ENCODE results near the gene MAGED1. TPM values are rescaled to one million over a fixed set of nuclear protein-coding genes. Genes with fewer than 3 reads are reported as not detected.
A peak's percentile ranks its signal among the peaks of the same experiment; 100 is the strongest.
"Not testable (repeated sequence)": the region's sequence is repeated elsewhere in the genome, so short reads cannot be mapped to it uniquely, and the experiment has no call there.

MAGED1 gene
- total and polyA plus RNA-seq, 2 donors (not counting 1 experiment from before 2014, with no cell fraction given): 72.0 to 390 TPM

DNA sequence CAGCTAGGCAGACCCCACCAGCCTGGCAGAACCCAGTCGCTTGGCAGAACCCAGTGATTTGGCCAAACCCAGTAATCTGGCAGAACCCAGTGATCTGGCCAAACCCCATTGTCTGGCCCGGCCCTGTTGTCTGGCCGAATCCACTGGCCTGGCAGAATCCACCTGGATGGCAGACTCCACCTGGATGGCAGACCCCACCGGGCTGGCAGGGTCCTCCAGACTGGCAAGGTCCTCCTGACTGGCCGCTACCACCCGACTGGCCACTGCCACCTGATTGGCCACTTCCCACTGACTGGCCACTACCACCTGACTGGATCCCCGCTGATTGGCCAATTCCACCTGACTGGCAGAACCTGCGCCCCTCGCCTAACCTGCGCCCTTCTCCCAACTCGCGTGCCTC lies 3.2 kb downstream of the MAGED1 start:
- no peak for TF ChIP-seq EZH2 (IDR thresholded peaks at IDR 0.05; ENCODE audit: low read length, missing control alignments)
- TF ChIP-seq, protein P1, sequence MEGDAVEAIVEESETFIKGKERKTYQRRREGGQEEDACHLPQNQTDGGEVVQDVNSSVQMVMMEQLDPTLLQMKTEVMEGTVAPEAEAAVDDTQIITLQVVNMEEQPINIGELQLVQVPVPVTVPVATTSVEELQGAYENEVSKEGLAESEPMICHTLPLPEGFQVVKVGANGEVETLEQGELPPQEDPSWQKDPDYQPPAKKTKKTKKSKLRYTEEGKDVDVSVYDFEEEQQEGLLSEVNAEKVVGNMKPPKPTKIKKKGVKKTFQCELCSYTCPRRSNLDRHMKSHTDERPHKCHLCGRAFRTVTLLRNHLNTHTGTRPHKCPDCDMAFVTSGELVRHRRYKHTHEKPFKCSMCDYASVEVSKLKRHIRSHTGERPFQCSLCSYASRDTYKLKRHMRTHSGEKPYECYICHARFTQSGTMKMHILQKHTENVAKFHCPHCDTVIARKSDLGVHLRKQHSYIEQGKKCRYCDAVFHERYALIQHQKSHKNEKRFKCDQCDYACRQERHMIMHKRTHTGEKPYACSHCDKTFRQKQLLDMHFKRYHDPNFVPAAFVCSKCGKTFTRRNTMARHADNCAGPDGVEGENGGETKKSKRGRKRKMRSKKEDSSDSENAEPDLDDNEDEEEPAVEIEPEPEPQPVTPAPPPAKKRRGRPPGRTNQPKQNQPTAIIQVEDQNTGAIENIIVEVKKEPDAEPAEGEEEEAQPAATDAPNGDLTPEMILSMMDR (conservative IDR thresholded peaks at IDR 0.05 in 1 of 2, IDR thresholded peaks at IDR 0.05 in 1 of 2; ENCODE audit: low read depth in 1 of 2, low read length in 2 of 2): no peak
- H3K27me3 ChIP-seq (ENCODE audit: control insufficient read depth, insufficient read depth, low read length): no peaks in the 10 kb centered on the region
- H3K36me3 ChIP-seq (ENCODE audit: control insufficient read depth, insufficient read depth, low read length): peaks cover 9% of the 10 kb centered on the region
- no peak overlapping the region for H2AFZ ChIP-seq (ENCODE audit: low read length)
- peak overlapping the region in 1 of 4 experiments; percentile 75 for H3K4me3 ChIP-seq (replicated peaks in 1 of 4; ENCODE audit: control extremely low read depth in 1 of 4, insufficient read depth in 1 of 4, low read depth in 3 of 4, low read length in 4 of 4)
- no peaks in the 10 kb centered on the region for H3K9me3 ChIP-seq (ENCODE audit: control insufficient read depth, insufficient read depth, low read depth, low read length)
- no peak overlapping the region for H3K9ac ChIP-seq (ENCODE audit: insufficient read depth, low read length)
- peaks cover 3% of the 10 kb centered on the region for H4K20me1 ChIP-seq (ENCODE audit: control insufficient read depth, extremely low read depth, insufficient read depth, low read length)
- H3K79me2 ChIP-seq (ENCODE audit: control insufficient read depth, insufficient read depth, low read length): peaks cover 42% of the 10 kb centered on the region
- H3K4me2 ChIP-seq (ENCODE audit: extremely low read depth, insufficient read depth, low read length): peak overlapping the region; percentile 25
- peaks cover 11% of the 10 kb centered on the region for H3K4me1 ChIP-seq (ENCODE audit: control insufficient read depth, extremely low read depth, insufficient read depth, low read length)
- no peak for DNase-seq (ENCODE audit: low read depth in 2 of 2)
- no peak overlapping the region for H3K27ac ChIP-seq (ENCODE audit: insufficient read depth, low read length)

DNA sequence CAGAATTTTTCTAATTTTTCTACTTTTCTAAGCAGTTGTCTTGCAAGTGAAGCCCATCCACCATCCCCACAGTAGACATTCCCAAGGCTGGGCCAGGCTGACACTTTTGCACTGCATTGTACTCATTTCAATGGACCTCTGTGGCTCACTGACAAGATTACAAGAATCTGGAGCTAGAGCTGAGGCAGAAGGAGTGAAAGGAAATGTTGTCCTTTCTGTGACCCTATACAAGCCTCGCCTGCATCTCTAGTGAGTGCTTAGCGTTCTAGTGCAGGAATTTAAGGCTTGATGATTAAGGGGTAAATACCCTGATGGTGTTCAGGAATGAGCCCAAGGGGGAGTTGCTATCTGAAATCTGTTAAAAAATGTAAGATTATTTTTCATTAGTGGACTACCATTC lies 6.3 kb downstream of the MAGED1 start:
- Histone ChIP-seq H3K27ac (ENCODE audit: insufficient read depth, low read length) (no peak overlapping the region), H3K79me2 (ENCODE audit: control insufficient read depth, insufficient read depth, low read length) (peaks cover 31% of the 10 kb centered on the region), H2AFZ (ENCODE audit: low read length) (no peak overlapping the region), H3K27me3 (ENCODE audit: control insufficient read depth, insufficient read depth, low read length) (no peaks in the 10 kb centered on the region), H3K9ac (ENCODE audit: insufficient read depth, low read length) (no peak overlapping the region), H3K4me3 (replicated peaks in 1 of 4; ENCODE audit: control extremely low read depth in 1 of 4, insufficient read depth in 1 of 4, low read depth in 3 of 4, low read length in 4 of 4) (no peak overlapping the region), H3K4me2 (ENCODE audit: extremely low read depth, insufficient read depth, low read length) (no peak overlapping the region), H3K9me3 (ENCODE audit: control insufficient read depth, insufficient read depth, low read depth, low read length) (no peaks in the 10 kb centered on the region), H3K4me1 (ENCODE audit: control insufficient read depth, extremely low read depth, insufficient read depth, low read length) (peaks cover 2% of the 10 kb centered on the region), H3K36me3 (ENCODE audit: control insufficient read depth, insufficient read depth, low read length) (peaks cover 12% of the 10 kb centered on the region), H4K20me1 (ENCODE audit: control insufficient read depth, extremely low read depth, insufficient read depth, low read length) (peaks cover 3% of the 10 kb centered on the region)
- TF ChIP-seq EZH2 (IDR thresholded peaks at IDR 0.05; ENCODE audit: low read length, missing control alignments): no peak
- TF ChIP-seq, protein P1 (conservative IDR thresholded peaks at IDR 0.05 in 1 of 2, IDR thresholded peaks at IDR 0.05 in 1 of 2; ENCODE audit: low read depth in 1 of 2, low read length in 2 of 2): no peak
- peak in 1 of 2 donors; percentile 77 for DNase-seq (ENCODE audit: low read depth in 2 of 2)

DNA sequence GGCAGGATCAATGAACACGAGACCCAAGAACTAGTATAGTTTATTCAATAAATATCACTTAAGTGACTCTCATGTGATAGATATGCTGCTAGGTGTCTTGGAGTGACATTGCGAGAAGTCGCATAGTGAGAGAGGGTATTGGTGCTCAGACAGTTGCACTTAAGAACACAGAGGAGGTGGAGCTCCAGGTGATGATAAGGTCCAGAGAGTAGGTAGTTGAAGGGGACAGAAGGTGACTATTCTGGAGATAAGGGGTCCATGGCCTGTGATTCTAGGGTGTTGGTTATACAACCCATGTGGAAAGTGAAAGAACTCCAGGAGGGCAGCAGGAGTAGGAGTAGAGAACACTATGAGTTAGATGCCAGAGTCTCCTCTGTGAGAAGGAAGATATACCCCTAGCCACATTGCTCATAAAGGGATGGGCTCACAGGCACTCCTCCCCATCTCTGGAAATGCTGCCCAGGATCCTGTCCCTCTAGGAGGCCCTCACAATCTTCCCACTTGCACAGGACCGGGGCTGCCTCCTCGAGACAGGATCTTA lies 9.2 kb downstream of the MAGED1 start:
- peaks cover 11% of the 10 kb centered on the region for H3K36me3 ChIP-seq (ENCODE audit: control insufficient read depth, insufficient read depth, low read length)
- H4K20me1 ChIP-seq (ENCODE audit: control insufficient read depth, extremely low read depth, insufficient read depth, low read length): peaks cover 3% of the 10 kb centered on the region

DNA sequence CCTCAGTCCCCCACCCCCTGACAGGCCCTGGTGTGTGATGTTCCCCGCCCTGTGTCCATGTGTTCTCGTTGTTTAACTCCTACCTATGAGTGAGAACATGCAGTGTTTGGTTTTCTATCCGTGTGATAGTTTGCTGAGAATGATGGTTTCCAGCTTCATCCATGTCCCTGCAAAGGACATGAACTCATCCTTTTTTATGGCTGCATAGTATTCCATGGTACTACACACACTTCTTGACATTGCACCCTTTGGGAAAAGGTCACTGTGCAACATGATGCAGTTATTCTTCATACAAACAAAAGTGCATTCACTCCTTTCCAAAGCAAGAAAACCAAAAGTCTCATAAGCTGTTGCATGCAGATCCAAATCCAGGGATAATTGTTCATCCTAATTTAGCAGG lies 11.7 kb downstream of the MAGED1 start:
- H3K27ac ChIP-seq (ENCODE audit: insufficient read depth, low read length); H3K4me1 ChIP-seq (ENCODE audit: control insufficient read depth, extremely low read depth, insufficient read depth, low read length); H3K27me3 ChIP-seq (ENCODE audit: control insufficient read depth, insufficient read depth, low read length): not testable (repeated sequence)

More for the DNA sequence above, 9.2 kb downstream of the MAGED1 start:
- DNase-seq (ENCODE audit: low read depth in 2 of 2): no peak
- no peak overlapping the region for H3K4me3 ChIP-seq (replicated peaks in 1 of 4; ENCODE audit: control extremely low read depth in 1 of 4, insufficient read depth in 1 of 4, low read depth in 3 of 4, low read length in 4 of 4)
- TF ChIP-seq, protein P1 (conservative IDR thresholded peaks at IDR 0.05 in 1 of 2, IDR thresholded peaks at IDR 0.05 in 1 of 2; ENCODE audit: low read depth in 1 of 2, low read length in 2 of 2): no peak
- TF ChIP-seq EZH2 (IDR thresholded peaks at IDR 0.05; ENCODE audit: low read length, missing control alignments): no peak
- no peaks in the 10 kb centered on the region for H3K9me3 ChIP-seq (ENCODE audit: control insufficient read depth, insufficient read depth, low read depth, low read length)
- no peaks in the 10 kb centered on the region for H3K27me3 ChIP-seq (ENCODE audit: control insufficient read depth, insufficient read depth, low read length)
- H3K79me2 ChIP-seq (ENCODE audit: control insufficient read depth, insufficient read depth, low read length): peaks cover 5% of the 10 kb centered on the region
- H3K9ac ChIP-seq (ENCODE audit: insufficient read depth, low read length): no peak overlapping the region
- H2AFZ ChIP-seq (ENCODE audit: low read length): no peak overlapping the region
- no peak overlapping the region for H3K27ac ChIP-seq (ENCODE audit: insufficient read depth, low read length)
- no peaks in the 10 kb centered on the region for H3K4me1 ChIP-seq (ENCODE audit: control insufficient read depth, extremely low read depth, insufficient read depth, low read length)
- H3K4me2 ChIP-seq (ENCODE audit: extremely low read depth, insufficient read depth, low read length): no peak overlapping the region

More for the DNA sequence above, 11.7 kb downstream of the MAGED1 start:
- H3K9me3 ChIP-seq (ENCODE audit: control insufficient read depth, insufficient read depth, low read depth, low read length); H3K36me3 ChIP-seq (ENCODE audit: control insufficient read depth, insufficient read depth, low read length); H3K79me2 ChIP-seq (ENCODE audit: control insufficient read depth, insufficient read depth, low read length); H2AFZ ChIP-seq (ENCODE audit: low read length); DNase-seq (ENCODE audit: low read depth in 2 of 2); H3K4me3 ChIP-seq (replicated peaks in 1 of 4; ENCODE audit: control extremely low read depth in 1 of 4, insufficient read depth in 1 of 4, low read depth in 3 of 4, low read length in 4 of 4); H4K20me1 ChIP-seq (ENCODE audit: control insufficient read depth, extremely low read depth, insufficient read depth, low read length); H3K9ac ChIP-seq (ENCODE audit: insufficient read depth, low read length); H3K4me2 ChIP-seq (ENCODE audit: extremely low read depth, insufficient read depth, low read length): not testable (repeated sequence)
